ENCODE measurements around the gene OMP.

OMP gene

DNA sequence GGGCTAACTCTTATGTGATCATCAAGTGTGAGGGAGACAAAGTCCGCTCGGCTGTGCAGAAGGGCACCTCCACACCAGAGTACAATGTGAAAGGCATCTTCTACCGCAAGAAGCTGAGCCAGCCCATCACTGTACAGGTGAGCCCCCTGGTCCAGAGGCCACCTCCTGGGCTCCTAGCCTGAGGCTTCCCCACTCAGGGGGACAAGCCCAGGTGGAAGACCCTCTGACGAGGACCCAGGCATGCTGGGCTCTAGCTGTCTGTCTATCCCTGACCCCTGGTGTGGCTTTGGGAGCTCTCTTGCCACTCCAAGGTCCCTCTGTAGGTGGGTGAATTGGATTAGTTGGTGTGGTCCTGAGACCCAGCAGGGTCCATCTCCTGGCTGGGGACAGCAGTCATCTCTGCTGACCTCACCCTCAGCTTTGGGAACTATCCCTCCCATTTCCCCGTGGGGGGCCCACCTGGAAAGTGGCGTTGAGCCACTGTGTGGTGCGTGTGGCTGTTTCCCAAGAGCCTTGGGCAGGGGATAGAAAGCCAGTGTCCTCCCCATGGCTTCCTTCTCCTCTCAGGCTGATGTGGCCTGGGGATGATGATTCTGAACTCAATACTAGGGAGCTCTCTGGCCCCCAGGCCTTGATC lies 20.1 kb downstream of the OMP start:
- DNase-seq (ENCODE audit: low spot score) = no peak

DNA sequence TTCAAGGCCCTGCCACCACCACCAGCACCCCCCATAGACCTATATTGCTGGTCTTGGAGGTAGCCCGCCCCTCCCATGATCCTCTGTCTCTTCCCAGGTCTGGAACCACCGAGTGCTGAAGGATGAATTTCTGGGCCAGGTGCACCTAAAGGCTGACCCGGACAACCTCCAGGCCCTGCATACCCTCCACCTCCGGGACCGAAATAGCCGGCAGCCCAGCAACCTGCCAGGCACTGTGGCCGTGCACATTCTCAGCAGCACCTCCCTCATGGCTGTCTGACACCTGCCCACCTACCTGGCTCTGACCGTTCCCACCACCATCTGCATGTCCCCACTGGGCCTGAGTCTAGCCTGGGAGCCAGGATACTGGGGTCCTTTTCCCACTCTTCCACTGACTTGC lies 21.0 kb downstream of the OMP start:
- no peak for DNase-seq (ENCODE audit: low spot score)

DNA sequence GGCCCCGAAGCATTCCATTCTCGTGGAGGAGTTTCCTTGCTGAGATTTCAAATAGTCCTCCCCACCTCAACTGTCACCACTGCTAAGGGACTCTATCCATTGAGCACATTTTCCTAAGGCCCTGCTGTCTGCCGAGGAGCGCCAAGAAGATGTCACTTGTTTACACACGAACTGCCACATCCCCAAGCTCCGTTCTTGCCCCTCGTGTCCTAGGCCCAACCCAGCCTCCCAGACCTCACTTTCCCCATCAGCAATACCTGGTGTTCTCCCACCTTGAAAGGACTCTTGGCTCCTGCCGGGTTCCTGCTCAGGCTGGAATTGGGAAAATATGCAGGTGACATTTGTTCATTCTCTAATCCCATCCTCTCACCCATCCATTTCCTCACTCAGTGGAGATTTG lies 21.4 kb downstream of the OMP start:
- DNase-seq (ENCODE audit: low spot score) = no peak

DNA sequence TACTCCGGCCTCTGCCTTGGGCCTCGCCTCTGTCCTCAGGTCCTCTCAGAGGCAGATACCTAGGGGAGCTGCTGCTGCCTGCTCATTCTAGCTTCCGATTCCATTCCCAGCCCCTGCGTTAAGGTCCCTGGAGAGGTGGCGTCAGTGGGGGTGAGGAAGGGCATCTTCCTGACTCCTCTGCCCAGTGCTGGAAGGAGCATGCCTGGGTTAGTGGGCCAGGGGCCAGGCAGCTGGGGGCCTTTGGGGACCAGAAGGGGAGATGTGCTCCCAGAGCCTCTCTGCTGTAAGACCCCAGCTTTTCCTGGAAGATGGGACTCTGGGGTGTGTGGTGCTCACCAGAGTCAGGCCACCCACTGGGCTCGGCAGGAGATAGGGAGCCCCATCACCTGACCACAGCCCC lies 21.8 kb downstream of the OMP start:
- DNase-seq (ENCODE audit: low spot score) = no peak

DNA sequence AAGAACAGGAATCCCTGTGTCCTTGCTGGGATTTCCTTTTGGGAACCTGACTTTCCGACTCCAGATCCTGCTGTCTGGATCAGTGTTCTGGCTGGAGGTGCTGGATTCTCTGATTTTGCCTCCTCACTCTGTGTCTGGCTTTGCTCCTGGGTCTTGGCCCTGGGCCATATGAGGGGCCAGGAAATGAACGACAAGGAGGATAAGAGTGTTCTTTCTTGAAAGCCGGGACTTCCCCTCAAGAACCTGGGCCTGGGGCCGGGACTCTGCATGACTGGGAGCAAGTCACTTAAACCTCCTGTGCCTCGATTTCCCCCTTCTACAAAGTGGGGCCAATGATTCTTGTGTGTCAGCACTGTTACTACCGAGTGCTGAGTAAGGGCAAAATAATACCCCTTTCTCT lies 22.6 kb downstream of the OMP start:
- DNase-seq (ENCODE audit: low spot score) = no peak

DNA sequence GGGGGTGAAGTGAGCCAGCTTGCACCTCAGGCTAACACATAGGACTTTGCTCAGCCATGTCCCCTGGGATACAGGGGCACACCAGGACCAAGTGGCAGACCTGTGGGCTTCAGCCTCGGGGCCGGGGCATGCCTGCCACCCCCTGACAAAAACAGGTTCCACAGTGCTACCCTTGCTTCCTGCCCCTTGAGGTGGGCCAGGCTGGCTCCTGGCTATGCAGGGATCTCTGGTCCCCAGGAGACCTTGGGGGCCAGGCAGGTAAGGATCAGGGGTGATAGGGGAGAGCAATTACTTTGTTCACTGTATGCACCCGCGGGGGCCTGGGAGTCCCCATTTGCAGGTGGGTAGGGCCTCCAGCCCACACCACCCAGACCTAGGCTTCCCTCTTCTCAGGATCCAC lies 23.1 kb downstream of the OMP start:
- no peak for DNase-seq (ENCODE audit: low spot score)

DNA sequence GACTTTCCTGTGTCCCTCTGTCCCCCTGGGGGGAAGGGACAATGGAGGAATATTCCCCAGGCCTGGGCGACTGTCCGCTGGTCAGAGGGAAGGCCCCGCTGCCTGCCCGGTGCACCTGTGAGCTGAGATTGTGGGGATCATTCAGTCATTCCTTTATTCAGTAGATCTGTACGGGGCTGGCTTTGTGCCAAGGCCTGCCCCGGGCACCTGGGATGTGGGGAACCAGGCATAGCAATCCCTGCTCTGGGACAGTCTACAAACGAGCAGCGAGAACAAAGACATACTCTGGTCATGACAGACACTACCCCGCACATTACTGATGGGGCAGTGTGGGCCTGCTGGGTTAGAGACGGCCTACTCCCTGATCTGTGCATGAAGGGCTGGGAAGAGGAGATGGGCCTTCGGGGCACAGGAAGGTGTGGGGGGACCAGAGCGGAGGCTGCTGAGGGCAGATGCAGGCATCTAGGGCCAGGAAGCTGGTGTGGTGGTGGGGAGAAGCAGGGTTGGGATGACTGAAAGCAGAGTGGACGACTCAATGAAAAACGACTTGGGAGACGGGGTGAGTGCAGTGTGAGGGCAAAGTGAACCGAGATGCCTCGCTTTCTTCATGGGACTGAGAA lies 23.6 kb downstream of the OMP start:
- no peak for DNase-seq (ENCODE audit: low spot score)

DNA sequence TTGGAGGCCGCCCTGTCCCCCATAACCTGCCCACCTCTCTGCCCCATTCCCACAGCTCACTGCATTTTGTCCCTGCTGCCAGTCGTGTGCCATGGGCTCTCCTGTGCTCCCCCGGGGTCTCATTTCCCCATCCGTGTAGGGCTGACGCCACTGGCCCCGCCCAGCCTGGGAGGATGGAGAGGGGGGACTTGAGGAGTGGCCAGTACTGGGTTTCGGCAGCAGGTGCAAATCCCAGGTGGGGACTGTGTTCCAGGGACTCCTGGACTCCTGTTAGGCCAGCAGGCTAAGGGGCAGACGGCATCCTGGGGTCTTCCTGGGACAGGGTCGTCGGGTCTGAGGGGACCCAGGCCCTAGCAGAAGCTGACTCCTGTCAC lies 24.2 kb downstream of the OMP start:
- DNase-seq (ENCODE audit: low spot score) = no peak

DNA sequence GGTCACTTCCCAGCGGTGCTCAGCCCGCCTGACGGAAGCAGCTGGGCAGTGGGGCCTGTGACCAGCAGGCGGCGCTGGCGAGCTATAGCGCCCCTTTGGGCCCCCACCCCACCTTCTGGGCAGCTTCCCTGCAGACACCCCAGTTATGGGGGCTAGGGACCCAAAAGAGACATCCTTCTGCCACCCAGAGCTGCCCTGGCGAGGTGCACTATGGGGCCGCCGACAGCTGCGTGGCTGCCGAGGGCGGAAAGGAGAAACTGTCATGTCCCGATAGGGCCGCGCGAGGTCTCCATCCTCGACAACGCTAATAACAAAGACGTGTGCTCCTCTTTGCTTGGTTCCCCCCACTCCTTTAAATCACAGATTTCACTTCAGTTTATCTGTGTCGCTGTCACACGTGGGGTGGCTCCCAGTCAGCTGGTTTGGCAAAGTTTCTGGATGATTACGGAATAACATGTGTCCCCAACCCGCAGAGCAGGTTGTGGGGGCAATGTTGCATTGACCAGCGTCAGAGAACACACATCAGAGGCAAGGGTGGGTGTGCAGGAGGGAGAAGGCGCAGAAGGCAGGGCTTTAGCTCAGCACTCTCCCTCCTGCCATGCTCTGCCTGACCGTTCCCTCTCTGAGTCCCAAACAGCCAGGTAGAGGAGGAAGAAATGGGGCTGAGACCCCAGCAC lies 24.7 kb downstream of the OMP start:
- peak; percentile 35 for DNase-seq (ENCODE audit: low spot score)

DNA sequence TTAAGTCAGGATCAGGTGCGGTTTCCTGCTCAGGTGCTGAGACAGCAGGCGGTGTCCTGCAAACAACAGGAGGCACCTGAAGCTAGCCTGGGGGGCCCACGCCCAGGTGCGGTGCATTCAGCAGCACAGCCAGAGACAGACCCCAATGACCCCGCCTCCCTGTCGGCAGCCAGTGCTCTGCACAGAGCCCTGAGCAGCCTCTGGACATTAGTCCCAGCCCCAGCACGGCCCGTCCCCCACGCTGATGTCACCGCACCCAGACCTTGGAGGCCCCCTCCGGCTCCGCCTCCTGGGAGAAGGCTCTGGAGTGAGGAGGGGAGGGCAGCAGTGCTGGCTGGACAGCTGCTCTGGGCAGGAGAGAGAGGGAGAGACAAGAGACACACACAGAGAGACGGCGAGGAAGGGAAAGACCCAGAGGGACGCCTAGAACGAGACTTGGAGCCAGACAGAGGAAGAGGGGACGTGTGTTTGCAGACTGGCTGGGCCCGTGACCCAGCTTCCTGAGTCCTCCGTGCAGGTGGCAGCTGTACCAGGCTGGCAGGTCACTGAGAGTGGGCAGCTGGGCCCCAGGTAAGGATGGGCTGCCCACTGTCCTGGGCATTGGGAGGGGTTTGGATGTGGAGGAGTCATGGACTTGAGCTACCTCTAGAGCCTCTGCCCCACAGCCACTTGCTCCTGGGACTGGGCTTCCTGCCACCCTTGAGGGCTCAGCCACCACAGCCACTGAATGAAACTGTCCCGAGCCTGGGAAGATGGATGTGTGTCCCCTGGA lies 25.5 kb downstream of the OMP start, which contains the start of gene MYO7A:
Gene MYO7A, plus strand, starts transcription at position 327 of the 772 bp plus-strand sequence. CDS start 2,389 bp downstream, outside the sequence.
- DNase-seq (ENCODE audit: low spot score) = peak; percentile 68

DNA sequence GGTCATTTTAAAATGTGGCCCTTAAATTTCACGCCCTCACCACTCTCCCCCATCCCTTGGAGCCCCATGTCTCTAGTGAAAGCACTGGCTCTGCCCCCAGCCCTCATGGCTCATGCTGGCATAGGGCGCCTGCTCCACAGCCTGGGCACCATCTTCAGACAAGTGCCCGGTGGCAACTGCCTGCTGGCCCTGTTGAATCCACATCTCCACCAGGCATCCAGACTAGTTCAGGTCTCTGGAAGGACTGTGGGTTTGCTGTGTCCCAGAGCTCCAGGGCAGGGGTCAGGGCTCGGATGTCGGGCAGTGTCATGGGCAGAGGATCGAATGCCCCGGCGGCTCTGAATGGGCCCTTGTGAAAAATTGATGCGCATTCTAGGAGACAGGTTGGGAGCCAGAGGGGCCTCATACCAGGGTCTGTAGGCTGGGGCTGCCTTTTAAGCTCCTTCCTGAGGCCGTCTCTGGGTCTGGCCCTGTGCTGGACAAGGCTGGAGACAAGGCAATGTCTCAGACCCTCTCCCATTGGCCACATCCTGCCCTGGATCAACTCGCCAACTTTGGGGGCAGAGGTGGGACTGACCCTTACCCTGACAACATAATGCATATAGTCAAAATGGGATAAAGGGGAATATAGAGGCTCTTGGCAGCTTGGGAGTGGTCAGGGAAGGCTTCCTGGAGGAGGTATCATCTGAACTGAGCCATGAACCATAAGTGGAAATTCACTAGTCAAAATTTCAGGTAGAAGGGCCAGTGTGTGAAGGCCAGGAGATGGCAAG lies 26.6 kb downstream of the OMP start:
- DNase-seq (ENCODE audit: low spot score) = no peak

DNA sequence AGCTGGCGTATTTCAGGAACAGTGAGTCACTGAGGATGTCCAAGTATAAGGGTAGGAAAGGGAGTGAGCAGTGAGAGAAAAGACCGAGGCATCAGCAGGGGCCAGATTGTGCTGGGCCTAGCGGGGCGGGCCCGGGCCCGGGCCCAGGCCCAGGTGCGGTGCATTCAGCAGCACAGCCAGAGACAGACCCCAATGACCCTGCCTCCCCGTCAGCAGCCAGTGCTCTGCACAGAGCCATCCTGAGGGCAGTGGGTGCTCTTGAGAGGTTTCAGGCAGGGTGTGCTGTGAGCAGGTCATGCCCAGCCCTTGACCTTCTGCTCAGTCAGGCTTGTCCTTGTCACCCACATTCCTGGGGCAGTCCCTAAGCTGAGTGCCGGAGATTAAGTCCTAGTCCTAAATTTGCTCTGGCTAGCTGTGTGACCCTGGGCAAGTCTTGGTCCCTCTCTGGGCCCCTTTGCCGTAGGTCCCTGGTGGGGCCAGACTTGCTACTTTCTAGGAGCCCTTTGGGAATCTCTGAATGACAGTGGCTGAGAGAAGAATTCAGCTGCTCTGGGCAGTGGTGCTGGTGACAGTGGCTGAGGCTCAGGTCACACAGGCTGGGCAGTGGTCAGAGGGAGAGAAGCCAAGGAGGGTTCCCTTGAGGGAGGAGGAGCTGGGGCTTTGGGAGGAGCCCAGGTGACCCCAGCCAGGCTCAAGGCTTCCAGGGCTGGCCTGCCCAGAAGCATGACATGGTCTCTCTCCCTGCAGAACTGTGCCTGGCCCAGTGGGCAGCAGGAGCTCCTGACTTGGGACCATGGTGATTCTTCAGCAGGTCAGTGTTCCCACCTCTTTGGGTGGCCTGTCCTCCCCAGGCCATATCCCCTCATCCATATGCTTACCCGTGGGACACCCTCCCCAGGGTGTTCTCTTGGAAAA lies 27.5 kb downstream of the OMP start:
- DNase-seq (ENCODE audit: low spot score) = no peak

DNA sequence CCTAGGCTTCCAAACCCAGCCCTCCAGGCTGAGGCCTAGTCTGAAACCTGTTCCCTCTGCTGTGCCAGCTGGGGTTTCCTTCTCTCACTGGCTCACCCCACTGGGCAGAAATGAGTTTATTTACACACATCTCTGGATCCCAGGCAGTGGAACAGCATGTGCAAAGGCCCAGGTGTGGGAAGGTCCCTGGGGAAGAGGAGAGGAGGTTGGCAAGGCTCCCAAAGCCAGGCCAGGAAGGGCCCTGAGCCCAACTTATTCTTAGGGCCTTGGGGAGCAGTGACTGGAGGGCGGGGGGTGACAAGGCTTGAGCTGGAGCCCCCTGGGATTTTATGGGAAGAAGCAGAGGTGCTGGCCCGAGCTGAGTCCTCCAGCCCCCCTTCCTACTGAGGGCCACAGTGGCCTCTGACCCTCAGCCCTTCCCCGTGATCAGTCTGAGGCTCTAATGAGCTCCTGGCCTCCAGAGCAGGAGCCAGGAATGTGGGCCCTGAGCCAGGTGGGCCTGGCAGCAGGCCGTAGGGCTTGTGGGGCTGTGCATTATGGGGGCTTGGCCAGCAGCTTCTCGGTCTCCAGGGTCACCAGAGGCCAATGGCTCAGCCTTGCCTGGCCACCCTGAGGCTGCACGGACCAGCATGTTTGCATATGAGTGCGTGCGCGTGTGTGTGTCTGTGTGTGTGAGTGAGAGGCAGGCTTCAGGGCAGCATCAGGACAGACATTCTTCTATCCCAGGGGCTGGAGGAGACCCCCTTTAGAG lies 28.3 kb downstream of the OMP start:
- peak; percentile 44 for DNase-seq (ENCODE audit: low spot score)

DNA sequence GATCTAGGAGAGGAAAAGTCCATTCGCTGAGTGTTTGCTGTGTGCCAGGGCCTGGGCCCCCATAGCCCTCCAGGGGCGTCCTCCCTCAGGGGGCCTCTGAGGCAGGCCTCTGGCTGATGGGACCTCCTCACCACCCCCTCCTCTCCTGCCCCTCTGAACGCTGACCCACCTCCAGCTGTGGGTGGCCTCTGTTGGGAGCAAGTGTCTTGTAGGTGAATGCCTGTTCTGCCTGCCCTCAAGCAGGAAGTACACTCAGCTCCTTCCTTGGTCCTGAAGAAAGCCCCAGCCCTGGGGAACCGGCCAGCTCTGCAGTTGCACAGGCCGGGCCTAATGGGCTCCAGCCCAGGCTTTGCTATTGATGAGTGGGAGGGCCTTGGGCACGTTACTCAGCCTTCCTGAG lies 28.9 kb downstream of the OMP start:
- DNase-seq (ENCODE audit: low spot score) = no peak

DNA sequence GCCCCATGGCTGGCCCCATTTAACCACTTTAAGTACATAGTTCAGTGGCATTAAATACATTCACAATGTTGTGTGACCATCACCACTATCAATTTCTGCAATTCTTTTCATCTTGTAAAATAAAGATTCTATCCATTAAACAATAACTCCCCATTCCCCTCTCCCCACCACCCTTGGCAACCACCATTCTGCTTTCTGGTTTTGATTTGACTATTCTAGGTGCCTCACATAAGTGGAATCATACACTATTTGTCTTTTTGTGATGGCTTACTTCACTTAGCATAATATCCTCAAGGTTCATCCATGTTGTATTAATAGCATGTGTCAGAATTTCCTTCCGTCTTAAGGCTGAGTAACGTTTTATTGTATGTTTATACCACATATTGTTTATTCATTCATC lies 32.4 kb downstream of the OMP start:
- DNase-seq (ENCODE audit: low spot score) = no peak

DNA sequence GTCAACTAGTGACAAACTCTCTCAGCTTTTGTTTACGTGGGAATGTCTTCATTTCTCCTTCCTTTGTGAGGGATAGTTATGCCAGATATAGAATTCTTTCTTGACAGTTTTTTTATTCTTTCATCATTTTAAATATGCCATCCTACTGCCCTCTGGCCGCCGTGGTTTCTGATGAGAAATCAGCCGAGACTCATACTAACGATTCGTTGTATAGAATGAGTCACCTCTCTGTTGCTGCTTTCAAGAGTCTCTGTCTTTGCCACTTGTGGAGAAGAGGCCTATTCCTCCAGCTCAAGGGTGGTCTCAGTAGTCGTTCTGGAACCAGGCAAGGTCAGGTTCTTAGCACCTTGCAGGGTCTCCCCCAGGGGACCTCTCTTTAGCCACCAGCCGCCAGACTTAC lies 33.4 kb downstream of the OMP start:
- no peak for DNase-seq (ENCODE audit: low spot score)

DNA sequence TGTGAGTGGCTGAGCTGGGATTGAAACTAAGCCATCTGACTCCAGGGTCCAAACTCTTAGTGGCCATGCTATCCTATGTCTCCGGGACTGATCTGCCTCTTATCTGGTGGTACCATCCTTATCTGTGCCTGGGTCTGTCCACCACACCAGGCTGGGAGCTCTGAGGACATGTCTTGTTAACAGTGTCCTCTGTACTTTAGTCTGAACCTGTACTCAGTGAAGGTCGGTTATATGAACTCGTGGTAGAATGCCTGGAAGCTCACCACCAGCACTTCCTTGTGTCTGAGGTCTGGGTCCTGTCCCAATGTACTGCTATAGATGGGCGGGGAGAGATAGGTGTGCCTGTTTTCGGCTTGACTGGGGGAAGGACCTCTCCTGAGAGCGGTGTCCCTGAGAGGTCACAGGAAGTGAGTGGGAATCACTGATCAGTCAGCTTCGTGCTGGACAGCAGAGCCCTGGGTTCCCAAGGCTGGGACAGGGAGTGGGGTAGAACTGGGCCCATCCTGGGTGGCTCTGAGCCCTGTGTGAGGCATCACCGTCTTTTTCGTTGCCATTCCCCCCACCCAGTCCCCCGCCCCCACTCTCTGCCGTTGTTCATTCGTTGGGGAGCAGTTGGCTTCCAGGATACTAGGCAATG lies 34.3 kb downstream of the OMP start:
- DNase-seq (ENCODE audit: low spot score) = no peak

DNA sequence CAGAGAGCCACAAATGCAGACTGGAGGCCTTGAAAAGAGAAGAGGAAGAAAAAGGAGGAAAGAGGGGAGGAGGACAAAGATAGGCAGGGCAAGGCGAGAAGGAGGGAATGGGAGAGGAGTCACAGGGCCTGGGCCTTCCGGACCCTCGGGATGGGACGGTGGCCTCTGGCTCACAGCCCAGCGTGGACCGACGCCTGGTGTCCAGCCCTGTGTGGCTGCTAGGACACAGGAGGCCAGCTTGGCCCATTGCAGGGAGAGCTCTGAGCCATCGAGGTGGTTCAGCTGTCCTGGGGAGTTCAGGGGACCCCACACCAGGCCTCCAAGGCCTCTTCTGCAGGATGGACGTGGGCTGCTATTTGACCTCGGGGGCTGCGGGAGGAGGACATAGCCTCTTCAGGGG lies 34.8 kb downstream of the OMP start:
- no peak for DNase-seq (ENCODE audit: low spot score)

DNA sequence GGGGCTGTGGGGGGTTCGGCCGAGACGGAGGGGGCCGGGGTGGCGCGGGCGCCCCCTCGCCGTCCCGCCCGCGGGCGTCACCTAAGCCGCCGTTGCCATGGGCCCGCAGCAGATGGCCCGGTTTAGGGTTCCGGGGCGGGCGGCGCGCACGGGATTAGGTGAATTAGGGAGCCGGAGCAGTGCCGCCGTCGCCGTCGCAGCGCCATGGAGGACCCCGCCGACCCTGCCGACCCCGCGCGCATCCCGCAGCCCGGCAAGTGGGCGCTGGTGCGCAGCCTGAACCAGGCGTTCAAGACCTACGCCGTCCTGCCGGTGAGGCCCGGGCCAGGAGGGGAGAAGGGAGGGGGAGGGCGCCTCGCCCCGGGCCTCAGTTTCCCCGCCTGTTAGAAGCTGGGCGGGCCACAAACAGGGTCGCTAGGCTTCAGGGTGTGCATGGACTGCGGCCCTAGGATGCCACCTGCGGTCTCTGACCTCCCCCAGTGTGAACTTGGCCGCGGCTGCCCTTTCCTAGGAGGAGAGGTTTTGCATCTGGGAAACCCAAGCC lies 35.5 kb downstream of the OMP start:
- DNase-seq (ENCODE audit: low spot score) = no peak

DNA sequence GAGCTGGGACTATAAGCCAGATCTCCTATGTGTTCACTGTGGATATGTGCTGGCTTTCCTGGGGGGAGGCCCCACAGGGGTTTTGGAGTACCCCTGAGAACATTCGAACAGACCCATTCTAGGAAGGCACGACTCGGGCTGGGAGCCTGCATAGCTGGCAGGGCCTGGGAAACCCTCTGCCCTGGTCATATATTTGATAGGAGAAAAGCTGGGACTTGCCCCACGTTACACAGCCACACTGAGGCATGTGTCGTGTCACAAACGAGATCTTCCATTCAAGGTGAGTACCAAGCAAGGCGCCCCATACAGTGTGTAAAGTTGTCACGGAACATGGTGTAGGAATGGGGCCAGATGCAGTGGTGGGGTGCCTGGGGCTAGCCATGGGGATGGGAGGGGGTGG lies 36.6 kb downstream of the OMP start:
- no peak for DNase-seq (ENCODE audit: low spot score)
